K562 (cell line): ENCODE measurements around the gene GOLGB1. TPM values are rescaled to one million over a fixed set of nuclear protein-coding genes. Genes with fewer than 3 reads are reported as not detected.

Experiments used
- ATAC-seq: fragments of 200-7000 bp; cut with Tn5 transposase; 3 replicates; pipeline ENCODE4 v1.9.1; 2020; ENCODE audit warnings: moderate library complexity
- BruUV-seq: library from RNA; stranded (reverse); fragments of 400-500 nt; replicated peaks from 2 replicates; lab custom pipeline; 2021; lab: Mats Ljungman, UMichigan
- CTCF ChIA-PET: fragments of 300-600 bp; formaldehyde crosslinking; extraction: SDS; loops from one replicate; lab custom pipeline; 2021; ENCODE audit warnings: low intra/inter-chr PET ratio; lab: Yijun Ruan, JAX
- POLR2A ChIA-PET: fragments of 300-600, 350-650 bp; sonication (Branson Sonifier 250); formaldehyde crosslinking; extraction: SDS; loops from one replicate; lab custom pipeline; 2021; ENCODE audit warnings: antibody characterized with exemption, inconsistent platforms; lab: Yijun Ruan, JAX
- DNase-seq, 4 experiments: peaks; one replicate each; pipeline versions ENCODE4 v3.0.0 to v3.0.0-alpha.2; 2011 to 2018; ENCODE audit warnings: low spot score in 3 of 4, mixed read lengths in 3 of 4; ENCODE audit errors: extremely low read depth in 1 of 4
- FAIRE-seq: peaks from 2 replicates; lab custom pipeline; 2011; peaks lifted over from hg19 to GRCh38; lab: Jason Lieb, UNC
- H2AFZ ChIP-seq: 2 replicates; pipeline ENCODE4 v1.6.0; 2011; ENCODE audit warnings: low read depth, low read length, control low read depth, inconsistent platforms
- H3K27ac ChIP-seq: fragments of 200-600 bp; 3 replicates; pipeline ENCODE4 v1.8.0; 2011; ENCODE audit warnings: low read depth, mild to moderate bottlenecking, control low read depth, inconsistent platforms, low read length, moderate library complexity, mixed read lengths; ENCODE audit errors: extremely low read depth
- H3K27me3 ChIP-seq, 2 experiments: fragments of 300-600 bp in 1 of 2; 2 replicates in 1 of 2; 3 replicates in 1 of 2; pipeline versions ENCODE4 v1.6.0 to v1.8.0; 2011; ENCODE audit warnings: inconsistent platforms in 2 of 2, low read length in 2 of 2, mild to moderate bottlenecking in 1 of 2, mixed read lengths in 1 of 2, moderate library complexity in 1 of 2; ENCODE audit not compliant: control insufficient read depth in 2 of 2, insufficient read depth in 2 of 2
- H3K36me3 ChIP-seq: fragments of 300-600 bp; 3 replicates; pipeline ENCODE4 v1.8.0; 2011; ENCODE audit warnings: mild to moderate bottlenecking, low read length, inconsistent platforms; ENCODE audit not compliant: control insufficient read depth, insufficient read depth
- H3K4me1 ChIP-seq, 2 experiments: fragments of 200-600 bp in 1 of 2; replicated peaks in 1 of 2; 2 replicates in 1 of 2; 3 replicates in 1 of 2; pipeline versions ENCODE4 v1.5.1 to v1.8.0; 2011; ENCODE audit warnings: inconsistent platforms in 2 of 2, low read length in 2 of 2, mild to moderate bottlenecking in 1 of 2, mixed read lengths in 1 of 2, moderate library complexity in 1 of 2; ENCODE audit not compliant: control insufficient read depth in 2 of 2, insufficient read depth in 2 of 2
- H3K4me2 ChIP-seq: 2 replicates; pipeline ENCODE4 v1.6.1; 2011; ENCODE audit warnings: low read length, control low read depth, inconsistent platforms, mixed read lengths; ENCODE audit not compliant: insufficient read depth
- H3K4me3 ChIP-seq: fragments of 200-600 bp; sonication (generic), shearing (Covaris generic); 2 replicates; pipeline ENCODE4 v1.5.1; 2016; ENCODE audit warnings: control low read depth, inconsistent platforms
- H3K79me2 ChIP-seq: fragments of 200-600 bp; 3 replicates; pipeline ENCODE4 v1.8.0; 2011; ENCODE audit warnings: low read length, inconsistent platforms; ENCODE audit not compliant: control insufficient read depth, insufficient read depth
- H3K9ac ChIP-seq, 2 experiments: 2 replicates each; pipeline versions ENCODE4 v1.6.0 to v1.6.1; 2011; ENCODE audit warnings: low read depth in 2 of 2, low read length in 2 of 2, control low read depth in 1 of 2, inconsistent platforms in 1 of 2, mild to moderate bottlenecking in 1 of 2, mixed read lengths in 1 of 2; ENCODE audit not compliant: insufficient read depth in 1 of 2
- H3K9me1 ChIP-seq: one replicate; pipeline ENCODE4 v1.6.0; 2011; ENCODE audit warnings: inconsistent platforms, mild to moderate bottlenecking, low read length, moderate library complexity; ENCODE audit not compliant: control insufficient read depth, insufficient read depth
- H3K9me3 ChIP-seq: replicated peaks from 2 replicates; pipeline ENCODE4 v1.5.1; 2011; ENCODE audit warnings: low read depth, low read length, inconsistent platforms; ENCODE audit not compliant: control insufficient read depth, insufficient read depth
- H4K20me1 ChIP-seq: replicated peaks from 2 replicates; pipeline ENCODE4 v1.6.1; 2011; ENCODE audit warnings: low read length, inconsistent platforms, mixed read lengths; ENCODE audit not compliant: control insufficient read depth, insufficient read depth
- CCNT2 ChIP-seq: IDR thresholded peaks from 2 replicates; pipeline ENCODE4 v1.6.1; 2011; ENCODE audit warnings: borderline replicate concordance, low read depth, mild to moderate bottlenecking, moderate library complexity, mixed read lengths, low read length; ENCODE audit not compliant: insufficient read length; ENCODE audit errors: extremely low read depth
- HCFC1 ChIP-seq: IDR thresholded peaks from 2 replicates; pipeline ENCODE4 v1.6.1; 2012; ENCODE audit warnings: low read depth, low read length, improper control_type of control experiment
- LEF1 ChIP-seq: fragments of 450-650 bp; IDR thresholded peaks from 2 replicates; pipeline ENCODE4 v1.6.1; 2016; ENCODE audit warnings: mild to moderate bottlenecking
- MTA2 ChIP-seq: fragments of 450-650 bp; IDR thresholded peaks from 2 replicates; pipeline ENCODE4 v1.6.1; 2016; ENCODE audit warnings: low read depth
- POLR2AphosphoS2 ChIP-seq: IDR thresholded peaks from 2 replicates; pipeline ENCODE4 v1.6.1; 2012; ENCODE audit warnings: low read length, improper control_type of control experiment
- SRSF7 ChIP-seq: fragments of 200-400 bp; formaldehyde crosslinking; optimal IDR thresholded peaks from 2 replicates; pipeline ENCODE3; 2017; ENCODE audit warnings: mild to moderate bottlenecking, low read depth, low read length
- TOE1 ChIP-seq, 2 experiments: fragments of 450-650 bp in 1 of 2; sonication (generic) in 1 of 2; formaldehyde crosslinking in 1 of 2; IDR thresholded peaks; 2 replicates each; pipeline versions ENCODE4 v1.7.1 to v1.8.0; 2016 to 2022; ENCODE audit warnings: borderline replicate concordance in 2 of 2, mild to moderate bottlenecking in 2 of 2, antibody characterized with exemption in 1 of 2, inconsistent platforms in 1 of 2, low read depth in 1 of 2, missing genetic modification reagents in 1 of 2, moderate library complexity in 1 of 2
- ZFP36 ChIP-seq: fragments of 150-350 bp; IDR thresholded peaks from 2 replicates; pipeline ENCODE4 v1.6.1; 2018; ENCODE audit warnings: low read length, low read depth; ENCODE audit not compliant: partially characterized antibody
- ZNF239 ChIP-seq: fragments of 250-450 bp; sonication (Bioruptor Pico); IDR thresholded peaks from 2 replicates; pipeline ENCODE4 v1.4.0; 2020; ENCODE audit warnings: mild to moderate bottlenecking
- WGBS: fragments of 100-300 bp; shearing (Covaris generic); methylation state at CpG from one replicate; pipeline ENCODE4 v1.1.6; 2016; ENCODE audit warnings: low coverage, mixed read lengths; ENCODE audit not compliant: insufficient coverage; ENCODE audit errors: missing lambda C conversion rate; 5-methylcytosine and 5-hydroxymethylcytosine counted together
- in situ Hi-C: fragments of 300-500 bp; cut with MboI; formaldehyde crosslinking; loops from 4 replicates; pipeline ENCODE4 v1.15.0; 2018; ENCODE audit warnings: inconsistent platforms, mixed read lengths
- intact Hi-C: fragments of 100-400 bp; cut with micrococcal nuclease; formaldehyde crosslinking; loops from 2 replicates; pipeline ENCODE4 v1.14.2; 2022
- polyA plus RNA-seq, 8 experiments: library from polyadenylated mRNA; depleted of rRNA in 4 of 8; stranded (reverse) in 5 of 8; unstranded in 3 of 8; fragments of >200 nt; fragmentation: Nextera tagmentation in 2 of 8; fragmentation: Illumina TruSeq in 1 of 8; extraction: Ambion mirVana in 2 of 8; extraction: Trizol in 1 of 8; gene quantifications; 2 replicates each; pipeline versions ENCODE4 v1.2.1 to v1.2.3, GENCODE V29; 2011 to 2014; ENCODE audit warnings: inconsistent platforms in 1 of 8, missing spikeins in 1 of 8
- total RNA-seq, 7 experiments: library from RNA; depleted of rRNA in 6 of 7; stranded (reverse); fragments of >200 nt in 6 of 7; fragmentation: Illumina TruSeq in 2 of 7; extraction: Trizol in 2 of 7; gene quantifications; 2 replicates each; pipeline versions ENCODE4 v1.2.1 to v1.2.3, GENCODE V29; 2011 to 2021; ENCODE audit warnings: low replicate concordance in 1 of 7
- TF ChIP-seq, protein P1 (sequence below): fragments of 450-650 bp; formaldehyde crosslinking; conservative IDR thresholded peaks from 2 replicates; pipeline ENCODE4 v1.4.0; 2022; ENCODE audit warnings: mild to moderate bottlenecking, missing genetic modification characterization
- TF ChIP-seq, protein P2 (sequence below): fragments of 250-450 bp; sonication (Bioruptor Pico); IDR thresholded peaks from 2 replicates; pipeline ENCODE4 v1.8.0; 2022; ENCODE audit warnings: inconsistent platforms

Gene GOLGB1
- total and polyA plus RNA-seq, 9 of the 15 experiments (the other 6 are each of a cell fraction or from before 2014, with no cell fraction given): 4.0 to 16.3 (median 9.7) TPM

DNA sequence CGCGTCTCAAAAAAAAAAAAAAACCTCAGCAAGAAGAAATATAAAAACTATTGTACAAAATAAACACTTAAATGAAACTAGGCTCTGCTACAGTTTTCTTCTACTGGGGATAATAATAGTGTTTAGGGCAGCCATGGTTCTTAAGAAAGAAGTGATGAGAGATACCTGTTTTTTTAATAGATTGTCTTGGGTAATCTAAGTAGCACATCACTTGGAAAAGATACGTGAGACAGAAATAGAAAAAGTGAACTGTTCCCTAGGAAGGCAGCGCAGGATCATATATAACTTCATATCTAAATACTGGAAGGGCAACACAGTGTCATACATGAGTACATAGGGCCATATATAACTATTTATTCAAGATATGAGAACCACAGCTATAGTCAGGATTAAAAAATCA is 11.9 kb downstream of the GOLGB1 start:
- no peak for TF ChIP-seq CCNT2
- no peak for TF ChIP-seq ZFP36
- TF ChIP-seq LEF1: no peak
- no peak for TF ChIP-seq TOE1 (IDR thresholded peaks at IDR 0.05; ENCODE audit: borderline replicate concordance)
- TF ChIP-seq TOE1 (CRISPR knock-in tag; IDR thresholded peaks at IDR 0.05; ENCODE audit: borderline replicate concordance, low read depth): no peak
- TF ChIP-seq, protein P1, sequence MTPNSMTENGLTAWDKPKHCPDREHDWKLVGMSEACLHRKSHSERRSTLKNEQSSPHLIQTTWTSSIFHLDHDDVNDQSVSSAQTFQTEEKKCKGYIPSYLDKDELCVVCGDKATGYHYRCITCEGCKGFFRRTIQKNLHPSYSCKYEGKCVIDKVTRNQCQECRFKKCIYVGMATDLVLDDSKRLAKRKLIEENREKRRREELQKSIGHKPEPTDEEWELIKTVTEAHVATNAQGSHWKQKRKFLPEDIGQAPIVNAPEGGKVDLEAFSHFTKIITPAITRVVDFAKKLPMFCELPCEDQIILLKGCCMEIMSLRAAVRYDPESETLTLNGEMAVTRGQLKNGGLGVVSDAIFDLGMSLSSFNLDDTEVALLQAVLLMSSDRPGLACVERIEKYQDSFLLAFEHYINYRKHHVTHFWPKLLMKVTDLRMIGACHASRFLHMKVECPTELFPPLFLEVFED (CRISPR knock-in tag): no peak
- no peak for TF ChIP-seq HCFC1
- no peak for TF ChIP-seq SRSF7
- no peak for TF ChIP-seq ZNF239
- TF ChIP-seq POLR2AphosphoS2: no peak
- TF ChIP-seq, protein P2, sequence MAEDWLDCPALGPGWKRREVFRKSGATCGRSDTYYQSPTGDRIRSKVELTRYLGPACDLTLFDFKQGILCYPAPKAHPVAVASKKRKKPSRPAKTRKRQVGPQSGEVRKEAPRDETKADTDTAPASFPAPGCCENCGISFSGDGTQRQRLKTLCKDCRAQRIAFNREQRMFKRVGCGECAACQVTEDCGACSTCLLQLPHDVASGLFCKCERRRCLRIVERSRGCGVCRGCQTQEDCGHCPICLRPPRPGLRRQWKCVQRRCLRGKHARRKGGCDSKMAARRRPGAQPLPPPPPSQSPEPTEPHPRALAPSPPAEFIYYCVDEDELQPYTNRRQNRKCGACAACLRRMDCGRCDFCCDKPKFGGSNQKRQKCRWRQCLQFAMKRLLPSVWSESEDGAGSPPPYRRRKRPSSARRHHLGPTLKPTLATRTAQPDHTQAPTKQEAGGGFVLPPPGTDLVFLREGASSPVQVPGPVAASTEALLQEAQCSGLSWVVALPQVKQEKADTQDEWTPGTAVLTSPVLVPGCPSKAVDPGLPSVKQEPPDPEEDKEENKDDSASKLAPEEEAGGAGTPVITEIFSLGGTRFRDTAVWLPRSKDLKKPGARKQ (CRISPR knock-in tag): no peak
- no peak for TF ChIP-seq MTA2
- intact Hi-C loops: no loop called here
- H3K9ac ChIP-seq: no peak overlapping the region
- no peaks in the 10 kb centered on the region for H4K20me1 ChIP-seq
- no peak overlapping the region for H3K27ac ChIP-seq
- ChIA-PET CTCF (no interaction called here), POLR2A (no interaction called here)
- 92% methylated on average over 4 of the region's 4 CpGs for WGBS
- H3K4me1 ChIP-seq: no peaks in the 10 kb centered on the region
- in situ Hi-C loops: no loop called here
- H3K27me3 ChIP-seq: no peaks in the 10 kb centered on the region
- H3K9me1 ChIP-seq: no peaks in the 10 kb centered on the region
- ATAC-seq (no peak), FAIRE-seq (no peak), DNase-seq (no peak)
- no peak overlapping the region for H2AFZ ChIP-seq
- H3K9me3 ChIP-seq: no peaks in the 10 kb centered on the region
- no peak overlapping the region for H3K4me3 ChIP-seq
- no peaks in the 10 kb centered on the region for H3K36me3 ChIP-seq
- H3K79me2 ChIP-seq: peaks cover 15% of the 10 kb centered on the region
- H3K4me2 ChIP-seq: no peak overlapping the region
- no TSS peak for BruUV-seq
